A549 (cell line): Measurements from ENCODE around the gene GPX3.

Experiments
- CTCF ChIP-seq: fragments of >200 bp; sonication (Bioruptor Twin); formaldehyde crosslinking; IDR thresholded peaks from 3 replicates; pipeline ENCODE4 v1.5.1; 2016
- ELK1 ChIP-seq: fragments of 150-350 bp; IDR thresholded peaks from 2 replicates; pipeline ENCODE4 v1.6.1; 2014; ENCODE audit warnings: low read depth, mild to moderate bottlenecking, low read length
- FOSL2 ChIP-seq, 2 experiments: fragments of 450-650 bp in 1 of 2; fragments of >200 bp in 1 of 2; sonication (Bioruptor Twin) in 1 of 2; formaldehyde crosslinking; IDR thresholded peaks; 2 replicates each; pipeline versions ENCODE4 v1.5.0 to v1.6.1; 2016 to 2020; ENCODE audit warnings: mild to moderate bottlenecking in 1 of 2, moderate library complexity in 1 of 2
- JUNB ChIP-seq: fragments of >200 bp; sonication (Bioruptor Twin); formaldehyde crosslinking; IDR thresholded peaks from 2 replicates; pipeline ENCODE4 v1.6.1; 2016
- POLR2A ChIP-seq: IDR thresholded peaks from 2 replicates; pipeline ENCODE4 v1.6.1; 2012; ENCODE audit warnings: mild to moderate bottlenecking, low read length
- POLR2AphosphoS2 ChIP-seq: conservative IDR thresholded peaks from 2 replicates; pipeline ENCODE4 v1.6.1; 2012; ENCODE audit warnings: low read length, improper control_type of control experiment, inconsistent platforms
- RNF2 ChIP-seq: fragments of 200-600 bp; sonication (generic); IDR thresholded peaks from 2 replicates; pipeline ENCODE4 v1.6.1; 2016; ENCODE audit warnings: low read depth, mild to moderate bottlenecking, antibody characterized with exemption, moderate library complexity, borderline replicate concordance
- SMC3 ChIP-seq: fragments of >200 bp; sonication (Bioruptor Twin); formaldehyde crosslinking; IDR thresholded peaks from 3 replicates; pipeline ENCODE4 v1.6.1; 2018; ENCODE audit warnings: inconsistent platforms
- TFCP2L1 ChIP-seq: fragments of 250-450 bp; sonication (Bioruptor Pico); IDR thresholded peaks from 2 replicates; pipeline ENCODE4 v1.5.0; 2021; ENCODE audit warnings: mild to moderate bottlenecking

- TF ChIP-seq CTCF (no peak), POLR2AphosphoS2 (no peak), JUNB (no peak), ELK1 (no peak), FOSL2 (IDR thresholded peaks at IDR 0.05) (no peak), FOSL2 (CRISPR knock-in tag; IDR thresholded peaks at IDR 0.05) (no peak), TFCP2L1 (CRISPR knock-in tag) (no peak), RNF2 (no peak), POLR2A (no peak), SMC3 (no peak)
Measured at GRCh38 chr5:151053796-151054462, 33.5 kb downstream of the GPX3 start.
